GM21447 (cell line): Measurements from ENCODE around the gene OAS2.

Source experiments
- ATAC-seq: cut with Tn5 transposase; IDR thresholded peaks from one replicate; pipeline ENCODE4 v1.9.1; 2021; ENCODE audit not compliant: unreplicated experiment

Gene OAS2, protein sequence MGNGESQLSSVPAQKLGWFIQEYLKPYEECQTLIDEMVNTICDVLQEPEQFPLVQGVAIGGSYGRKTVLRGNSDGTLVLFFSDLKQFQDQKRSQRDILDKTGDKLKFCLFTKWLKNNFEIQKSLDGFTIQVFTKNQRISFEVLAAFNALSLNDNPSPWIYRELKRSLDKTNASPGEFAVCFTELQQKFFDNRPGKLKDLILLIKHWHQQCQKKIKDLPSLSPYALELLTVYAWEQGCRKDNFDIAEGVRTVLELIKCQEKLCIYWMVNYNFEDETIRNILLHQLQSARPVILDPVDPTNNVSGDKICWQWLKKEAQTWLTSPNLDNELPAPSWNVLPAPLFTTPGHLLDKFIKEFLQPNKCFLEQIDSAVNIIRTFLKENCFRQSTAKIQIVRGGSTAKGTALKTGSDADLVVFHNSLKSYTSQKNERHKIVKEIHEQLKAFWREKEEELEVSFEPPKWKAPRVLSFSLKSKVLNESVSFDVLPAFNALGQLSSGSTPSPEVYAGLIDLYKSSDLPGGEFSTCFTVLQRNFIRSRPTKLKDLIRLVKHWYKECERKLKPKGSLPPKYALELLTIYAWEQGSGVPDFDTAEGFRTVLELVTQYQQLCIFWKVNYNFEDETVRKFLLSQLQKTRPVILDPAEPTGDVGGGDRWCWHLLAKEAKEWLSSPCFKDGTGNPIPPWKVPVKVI

DNA sequence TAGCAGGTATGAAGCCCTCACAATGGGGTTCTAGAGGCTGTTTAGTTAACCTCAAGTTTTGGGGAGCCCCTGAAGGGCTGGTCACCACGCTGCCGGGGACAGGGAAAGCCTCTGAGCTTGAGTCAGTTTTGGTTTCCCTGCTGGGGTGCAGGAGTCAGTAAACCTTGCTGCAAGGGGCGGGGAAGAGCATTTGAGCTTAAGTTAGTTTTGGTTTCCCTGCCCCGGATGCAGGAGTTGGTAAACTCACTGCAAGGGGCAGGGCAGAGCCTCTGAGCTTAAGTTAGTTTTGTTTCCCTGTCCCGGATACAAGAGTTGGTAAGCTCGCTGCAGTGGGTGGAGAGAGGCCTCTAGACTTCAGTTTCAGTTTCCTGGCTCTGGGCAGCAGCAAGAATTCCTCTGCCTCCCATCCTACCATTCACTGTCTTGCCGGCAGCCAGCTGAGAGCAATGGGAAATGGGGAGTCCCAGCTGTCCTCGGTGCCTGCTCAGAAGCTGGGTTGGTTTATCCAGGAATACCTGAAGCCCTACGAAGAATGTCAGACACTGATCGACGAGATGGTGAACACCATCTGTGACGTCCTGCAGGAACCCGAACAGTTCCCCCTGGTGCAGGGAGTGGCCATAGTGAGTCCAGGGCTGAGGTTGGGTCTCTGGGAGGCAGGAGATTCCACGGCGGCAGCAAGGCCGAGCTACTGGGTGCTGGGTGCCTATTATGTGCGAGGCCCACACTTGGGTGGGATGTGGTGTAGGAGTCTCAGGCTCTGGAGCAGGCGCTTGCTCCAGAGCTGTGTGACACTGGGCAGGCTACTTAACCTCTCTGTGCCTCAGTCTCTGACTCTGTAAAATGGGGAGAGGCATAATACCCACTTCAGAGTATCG, at the start of gene OAS2:
TSS of gene OAS2 (plus strand) at position 357 of the 878 bp plus-strand sequence. CDS start at position 447, 90 bp downstream.
- peak; percentile 92 for ATAC-seq

DNA sequence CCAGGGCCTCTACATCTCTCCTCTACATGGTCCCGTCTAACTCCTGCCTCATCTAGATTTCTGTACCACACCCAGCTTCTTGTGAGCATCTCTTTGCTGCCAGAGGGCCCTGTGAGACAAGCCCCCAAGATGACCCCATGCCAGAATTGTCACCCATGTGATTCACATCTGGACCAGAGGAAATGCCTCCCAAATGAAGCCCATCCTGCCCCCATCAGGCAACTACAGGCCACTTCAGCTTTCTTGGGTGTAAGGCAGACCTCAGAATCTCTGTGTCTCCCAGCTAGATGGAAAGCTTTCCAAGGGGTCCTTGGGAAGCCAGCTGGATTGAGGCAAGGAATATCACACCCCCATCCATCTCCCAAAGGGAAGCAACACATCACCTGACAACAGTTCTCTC, 49.3 kb upstream of the OAS2 start:
- ATAC-seq = no peak

DNA sequence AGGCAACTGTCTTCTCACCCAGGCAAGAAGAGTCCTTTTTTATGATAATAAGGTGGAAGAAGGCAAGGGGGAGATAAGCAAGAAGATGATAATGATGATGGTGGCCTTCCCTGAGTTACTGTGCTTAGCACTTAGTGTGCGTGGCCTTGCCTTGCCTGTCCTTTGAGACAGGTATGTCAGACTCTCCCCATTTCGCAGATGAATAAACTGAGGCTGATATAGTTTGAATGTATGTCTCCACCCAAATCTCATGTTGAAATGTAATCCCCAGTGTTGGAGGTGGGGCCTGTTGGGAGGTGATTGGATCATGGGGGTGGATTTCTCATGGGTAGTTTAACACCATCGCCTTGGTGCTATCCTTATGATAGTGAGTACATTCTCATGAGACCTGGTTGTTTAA, 48.6 kb upstream of the OAS2 start:
- ATAC-seq = no peak

DNA sequence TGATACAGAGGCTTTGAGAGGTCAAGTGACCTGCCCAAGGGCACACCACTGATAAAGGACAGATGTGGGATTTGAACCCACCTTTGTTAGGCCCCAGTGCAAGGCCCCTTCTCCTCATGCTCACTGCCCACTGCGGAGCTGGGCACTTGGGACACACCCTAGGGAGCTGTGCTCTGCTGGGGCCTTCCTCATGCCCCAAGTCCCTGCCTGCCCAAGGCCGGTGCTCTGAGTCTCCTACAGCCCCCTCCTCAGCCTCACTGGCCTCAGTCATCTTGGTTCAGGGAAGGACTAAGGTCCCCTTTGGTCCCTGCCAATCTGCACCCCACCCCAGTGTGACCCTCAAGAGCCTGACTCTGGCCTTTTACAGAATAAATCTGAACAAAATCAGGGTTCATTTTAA, 48.0 kb upstream of the OAS2 start:
- ATAC-seq = no peak

DNA sequence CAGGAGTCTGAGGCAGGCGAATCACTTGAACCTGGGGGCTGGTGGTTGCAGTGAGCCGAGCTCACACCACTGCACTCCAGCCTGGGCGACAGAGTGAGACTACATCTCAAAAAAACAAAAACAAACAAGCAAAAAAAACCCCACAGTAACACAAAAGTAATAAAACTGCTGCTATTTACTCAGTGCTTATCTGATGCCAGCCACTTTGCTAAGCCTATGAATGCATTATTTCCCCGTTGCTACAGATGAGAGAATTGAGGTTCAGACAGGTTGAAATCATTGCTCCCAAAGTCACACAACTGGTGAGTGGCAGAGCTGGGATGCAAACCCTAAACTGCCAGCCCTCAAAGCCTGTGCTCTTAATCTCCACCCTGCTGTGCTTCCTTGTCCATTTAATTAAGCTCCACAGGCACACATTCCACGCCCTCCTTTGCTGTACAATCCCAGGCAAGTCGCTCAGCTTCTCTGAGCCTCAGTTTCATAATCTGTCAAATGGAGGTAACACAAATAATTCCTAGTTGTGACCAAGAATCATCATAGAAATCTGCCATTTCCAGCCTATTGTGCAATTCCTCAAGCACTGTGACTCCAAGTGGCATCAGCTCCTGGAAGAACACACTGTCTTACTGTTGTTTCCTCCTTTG, 45.7 kb upstream of the OAS2 start:
- no peak for ATAC-seq

DNA sequence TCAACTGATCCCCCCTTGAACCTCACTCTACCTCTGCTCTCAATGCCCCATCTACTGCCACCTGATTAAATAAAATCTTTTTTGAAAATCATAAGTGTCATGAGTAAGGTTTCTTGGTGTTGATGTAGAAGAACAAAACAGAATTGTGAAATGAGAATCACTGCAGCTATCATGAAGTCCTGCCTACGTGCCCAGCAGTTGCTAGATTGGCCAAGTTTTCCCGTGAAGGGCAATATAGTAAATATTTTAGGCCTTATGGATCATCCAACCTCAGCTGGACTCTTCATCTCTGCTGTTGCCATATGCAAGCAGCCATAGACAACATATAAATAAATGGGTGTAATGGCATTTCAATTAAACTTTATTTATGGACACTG, 45.2 kb upstream of the OAS2 start:
- no peak for ATAC-seq

DNA sequence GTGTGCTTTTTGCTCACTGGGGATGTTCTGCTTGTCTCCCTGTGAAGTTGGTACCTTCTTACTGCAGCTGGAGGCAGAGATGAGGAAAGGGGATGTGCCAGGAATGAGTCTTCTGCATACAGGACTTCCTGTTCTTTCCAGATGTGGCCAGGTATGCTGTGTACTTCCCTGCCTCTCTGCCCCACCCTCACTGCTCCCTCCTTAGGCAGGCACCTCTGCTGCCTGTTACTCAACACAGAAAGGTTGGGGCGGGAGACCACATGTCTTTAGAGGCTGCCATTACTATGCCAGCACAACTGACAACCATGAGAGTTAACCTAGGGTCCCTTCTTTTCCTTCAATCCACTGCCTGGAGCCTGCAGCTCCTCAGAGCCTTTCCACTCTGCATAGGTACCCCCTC, 42.1 kb upstream of the OAS2 start:
- ATAC-seq = no peak

DNA sequence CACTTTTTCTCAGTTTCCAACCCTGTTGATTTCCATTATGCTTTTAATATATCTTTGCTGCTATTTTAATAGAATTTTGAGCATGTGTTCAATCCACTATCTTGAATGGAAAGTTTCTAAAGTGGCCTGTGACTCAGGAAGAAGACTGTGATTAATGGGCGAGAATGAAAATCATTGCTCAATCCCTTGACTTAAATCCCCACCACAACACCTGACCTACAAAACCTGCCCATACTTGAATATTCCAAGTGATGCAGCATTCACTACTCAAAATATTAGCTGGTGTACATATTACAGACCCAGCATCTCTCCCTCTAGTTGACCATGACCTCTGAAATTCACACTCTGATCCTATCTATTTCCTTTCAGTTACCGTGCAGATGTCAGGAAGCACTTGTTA, 41.4 kb upstream of the OAS2 start:
- no peak for ATAC-seq

DNA sequence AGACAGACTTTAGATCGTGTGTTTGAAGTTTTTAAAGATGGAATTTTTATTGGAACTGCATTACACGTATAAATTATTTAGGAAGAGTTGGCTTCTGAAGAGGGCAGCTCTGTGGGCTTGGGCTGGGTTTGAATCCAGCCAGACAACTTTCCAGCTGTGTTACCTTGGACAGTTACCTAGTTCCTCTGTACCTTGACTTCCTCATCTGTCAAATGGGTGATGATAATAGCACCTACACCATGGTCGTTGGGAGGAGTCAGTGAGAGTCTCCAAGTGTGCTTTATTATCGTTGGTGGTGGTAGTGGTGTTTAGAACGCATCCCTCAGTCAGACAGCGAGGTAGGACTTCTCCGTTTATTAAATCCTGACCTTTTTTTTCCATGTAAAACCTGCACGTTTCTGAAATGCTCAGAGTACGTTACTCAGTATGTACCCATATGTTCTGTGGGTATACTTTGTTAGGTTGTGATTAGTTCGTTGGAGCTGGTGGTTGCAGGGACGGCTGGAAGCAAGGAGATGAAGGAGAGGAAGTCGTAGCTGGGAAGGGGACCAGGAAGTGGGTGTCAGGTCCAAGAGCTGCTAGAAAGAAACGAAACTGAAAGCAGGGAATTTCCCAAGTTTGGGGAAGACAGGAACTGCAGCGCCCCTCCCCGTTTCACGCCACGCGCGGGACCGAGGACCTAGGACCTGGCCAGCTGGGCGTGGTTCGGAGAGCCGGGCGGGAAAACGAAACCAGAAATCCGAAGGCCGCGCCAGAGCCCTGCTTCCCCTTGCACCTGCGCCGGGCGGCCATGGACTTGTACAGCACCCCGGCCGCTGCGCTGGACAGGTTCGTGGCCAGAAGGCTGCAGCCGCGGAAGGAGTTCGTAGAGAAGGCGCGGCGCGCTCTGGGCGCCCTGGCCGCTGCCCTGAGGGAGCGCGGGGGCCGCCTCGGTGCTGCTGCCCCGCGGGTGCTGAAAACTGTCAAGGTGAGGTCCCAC, 40.3 kb upstream of the OAS2 start, which contains the start of gene OAS3:
TSS of gene OAS3 (plus strand) at position 734 of the 979 bp plus-strand sequence. CDS start at position 791, 57 bp downstream.
- ATAC-seq = peak; percentile 35

DNA sequence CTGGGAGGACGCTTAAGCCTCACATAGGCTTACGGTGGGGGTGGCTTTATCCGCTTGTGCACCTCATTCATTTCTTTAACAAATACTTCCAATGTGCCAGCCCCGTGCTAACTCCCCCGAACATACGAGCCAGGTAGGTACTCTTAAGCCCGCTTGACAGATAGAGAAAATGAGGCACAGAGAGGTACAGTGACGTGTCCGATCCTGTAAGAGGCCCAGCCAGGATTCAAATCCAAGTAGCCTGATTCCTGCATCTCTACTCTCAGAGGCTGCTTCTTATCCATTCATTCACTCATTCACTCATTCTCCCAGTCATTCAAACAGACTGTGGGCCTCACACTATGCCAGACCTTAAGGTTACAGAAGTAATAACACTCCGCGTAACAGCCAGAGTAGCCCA, 39.6 kb upstream of the OAS2 start:
- ATAC-seq = no peak

DNA sequence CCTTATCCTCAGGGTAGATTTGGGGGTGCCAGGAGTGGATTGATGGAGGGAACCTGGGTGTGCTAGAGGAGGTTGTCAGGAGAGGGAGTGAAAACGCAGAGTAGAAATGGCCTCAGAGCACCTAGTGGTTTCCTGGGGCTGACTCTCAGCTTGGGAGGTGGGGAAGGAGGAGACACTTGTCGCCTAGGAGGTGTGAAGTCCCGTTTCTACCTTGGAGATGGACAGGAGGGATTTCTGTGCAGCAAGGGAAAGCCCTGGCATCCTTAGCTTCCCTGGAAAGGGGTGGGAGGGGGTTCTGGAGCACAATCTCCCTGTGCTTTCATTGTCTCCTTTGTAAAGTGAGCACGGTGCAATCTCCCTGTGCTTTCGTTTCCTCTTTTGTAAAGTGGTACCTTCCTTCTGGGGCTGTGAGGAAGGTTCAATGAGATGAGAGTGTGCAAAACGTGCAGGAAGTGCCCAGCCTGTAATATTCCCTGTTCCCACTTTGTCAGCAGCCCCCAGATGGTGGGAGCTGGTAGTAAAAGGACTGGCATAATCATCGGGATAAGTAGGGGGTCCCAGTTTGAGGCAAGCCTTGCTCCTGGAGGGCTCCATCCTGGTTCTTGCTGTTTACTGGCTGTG, 38.4 kb upstream of the OAS2 start:
- peak; percentile 72 for ATAC-seq

DNA sequence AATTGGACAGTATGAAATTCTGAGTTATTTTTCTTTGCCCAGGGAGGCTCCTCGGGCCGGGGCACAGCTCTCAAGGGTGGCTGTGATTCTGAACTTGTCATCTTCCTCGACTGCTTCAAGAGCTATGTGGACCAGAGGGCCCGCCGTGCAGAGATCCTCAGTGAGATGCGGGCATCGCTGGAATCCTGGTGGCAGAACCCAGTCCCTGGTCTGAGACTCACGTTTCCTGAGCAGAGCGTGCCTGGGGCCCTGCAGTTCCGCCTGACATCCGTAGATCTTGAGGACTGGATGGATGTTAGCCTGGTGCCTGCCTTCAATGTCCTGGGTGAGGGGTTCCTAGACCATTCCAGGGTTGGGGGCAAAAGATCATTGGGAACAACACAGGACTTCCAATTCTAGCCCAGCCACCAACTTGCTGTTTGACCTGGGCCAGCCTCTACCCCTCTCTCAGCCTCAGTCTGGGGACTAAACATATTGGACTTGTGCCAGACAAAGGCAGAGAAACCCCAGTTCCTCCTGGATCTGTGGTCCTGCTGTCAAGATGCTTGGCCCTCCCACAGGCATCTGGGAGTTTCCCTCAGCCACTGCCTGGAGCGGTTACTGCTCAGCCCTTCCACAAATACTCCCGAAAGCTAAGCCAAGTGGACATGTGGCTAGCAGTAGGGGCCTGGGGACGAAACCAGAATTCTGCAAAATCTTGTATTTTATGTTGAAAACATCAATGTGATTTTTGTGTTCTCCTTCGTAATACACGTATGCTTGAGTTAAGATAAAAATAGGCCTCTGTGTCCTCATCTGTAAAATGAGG, 36.6 kb upstream of the OAS2 start:
- no peak for ATAC-seq

DNA sequence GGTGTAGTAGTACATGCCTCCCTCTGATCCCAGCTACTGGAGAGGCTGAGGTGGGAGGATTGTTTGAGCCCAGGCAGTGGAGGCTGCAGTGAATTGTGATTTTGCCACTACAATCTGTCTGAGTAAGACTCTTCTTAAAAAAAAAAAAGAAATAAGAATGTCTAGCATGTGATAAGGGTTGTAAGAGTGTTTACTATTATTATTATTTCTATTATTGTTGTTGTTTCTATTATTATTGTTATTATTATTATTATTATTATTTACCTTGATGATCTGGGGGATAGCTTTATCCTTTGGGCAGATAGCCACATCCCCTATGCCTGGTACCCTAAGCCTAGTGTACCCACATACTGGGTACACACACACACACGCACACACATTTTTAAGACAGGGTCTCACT, 35.7 kb upstream of the OAS2 start:
- ATAC-seq = no peak

DNA sequence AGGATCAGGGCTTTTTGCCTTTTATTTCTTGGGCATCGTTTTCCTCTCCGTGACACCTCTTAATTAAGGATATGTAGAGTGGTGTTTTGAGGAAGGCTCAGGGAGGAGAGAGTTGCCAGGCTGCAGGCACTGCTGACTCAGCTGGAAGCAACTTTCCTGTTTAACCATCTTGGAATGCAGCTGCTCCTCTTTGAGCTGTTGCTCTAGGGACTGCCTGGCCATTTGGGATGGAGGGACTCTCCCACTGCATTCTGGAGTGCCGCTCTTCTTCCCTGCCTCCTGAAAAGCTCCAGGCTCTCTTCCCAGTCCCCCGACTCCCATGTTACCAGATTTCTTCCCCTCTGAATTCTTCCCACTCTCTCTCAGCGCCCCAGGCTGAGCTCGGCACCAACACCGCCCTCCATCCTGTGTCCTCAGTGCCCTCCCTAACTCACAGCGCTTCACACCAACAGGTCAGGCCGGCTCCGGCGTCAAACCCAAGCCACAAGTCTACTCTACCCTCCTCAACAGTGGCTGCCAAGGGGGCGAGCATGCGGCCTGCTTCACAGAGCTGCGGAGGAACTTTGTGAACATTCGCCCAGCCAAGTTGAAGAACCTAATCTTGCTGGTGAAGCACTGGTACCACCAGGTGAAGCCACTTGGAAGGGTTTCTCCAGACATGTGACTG, 34.2 kb upstream of the OAS2 start:
- no peak for ATAC-seq

DNA sequence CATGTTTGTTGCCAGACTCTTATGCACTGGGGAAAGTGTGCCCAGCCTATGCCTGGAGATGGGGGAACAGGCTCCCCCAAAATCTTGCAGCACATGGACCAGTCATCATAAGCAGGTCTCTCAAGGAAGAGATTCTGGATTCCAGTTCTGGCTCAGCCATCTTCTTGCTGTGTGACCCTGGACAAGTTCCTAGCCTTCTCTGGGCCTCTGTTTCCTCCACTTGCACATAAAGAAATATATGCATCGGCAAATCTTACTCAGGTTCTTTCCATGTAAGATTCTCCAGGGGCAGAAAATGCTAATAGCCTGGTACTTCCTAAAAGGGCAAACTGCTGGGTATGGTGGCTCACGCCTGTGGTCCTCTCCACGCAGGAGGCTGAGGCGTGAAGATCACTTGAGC, 32.8 kb upstream of the OAS2 start:
- ATAC-seq = no peak

DNA sequence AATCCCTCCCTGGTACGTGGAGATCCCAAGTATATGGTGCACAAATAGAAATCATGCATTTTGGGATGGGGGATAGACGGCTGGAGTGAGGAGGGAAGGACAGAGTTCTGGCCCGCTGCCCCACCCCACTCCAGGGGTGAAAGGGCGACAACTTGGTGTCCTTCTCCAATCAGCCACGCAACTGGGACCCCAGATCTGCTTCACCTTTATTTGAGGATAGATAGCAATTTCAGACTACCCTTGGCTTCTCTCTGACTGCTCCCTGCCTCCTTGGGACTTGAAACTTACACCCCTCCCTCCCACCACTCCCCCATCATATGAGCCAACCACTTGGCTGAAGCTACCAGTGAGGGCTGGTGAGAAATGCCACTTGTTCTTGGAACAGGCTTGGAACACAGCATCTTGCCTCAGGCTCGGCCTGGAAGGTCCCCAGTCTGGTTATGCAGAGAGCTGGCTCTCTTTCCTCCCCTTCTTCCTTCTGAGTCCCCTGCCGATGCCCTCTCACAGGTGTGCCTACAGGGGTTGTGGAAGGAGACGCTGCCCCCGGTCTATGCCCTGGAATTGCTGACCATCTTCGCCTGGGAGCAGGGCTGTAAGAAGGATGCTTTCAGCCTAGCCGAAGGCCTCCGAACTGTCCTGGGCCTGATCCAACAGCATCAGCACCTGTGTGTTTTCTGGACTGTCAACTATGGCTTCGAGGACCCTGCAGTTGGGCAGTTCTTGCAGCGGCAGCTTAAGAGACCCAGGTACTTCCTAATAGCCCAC, 31.9 kb upstream of the OAS2 start:
- no peak for ATAC-seq

DNA sequence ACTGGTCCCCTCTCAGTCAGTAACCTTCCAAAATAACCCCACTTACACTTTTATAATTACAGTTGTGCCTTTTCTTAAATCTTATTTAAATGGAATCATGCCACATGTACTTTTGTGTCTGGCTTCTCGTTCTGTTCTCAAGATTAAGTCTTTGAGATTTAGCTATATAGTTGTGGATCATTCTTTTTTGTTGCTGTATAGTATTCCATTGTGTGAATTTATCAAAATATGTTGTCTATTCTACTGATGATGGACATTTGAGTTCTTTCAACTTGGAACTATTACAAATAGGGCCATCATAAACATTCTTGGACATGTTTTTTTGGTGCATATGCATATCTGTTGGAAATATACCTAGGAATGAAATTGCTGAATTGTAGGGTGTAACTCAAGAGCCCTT, 31.0 kb upstream of the OAS2 start:
- ATAC-seq = no peak
